C4-2B (cell line): ENCODE measurements around the gene WNT9B.

Experiments
- CTCF ChIP-seq: fragments of 450-650 bp; conservative IDR thresholded peaks from 2 replicates; pipeline ENCODE4 v1.5.1; 2017; ENCODE audit warnings: mild to moderate bottlenecking
- ZFX ChIP-seq: fragments of 450-650 bp; IDR thresholded peaks from 2 replicates; pipeline ENCODE4 v1.6.1; 2017

- TF ChIP-seq CTCF, result no peak
- TF ChIP-seq ZFX, result no peak
Observed at GRCh38 chr17:46832945-46833839, 18.2 kb upstream of the WNT9B start.
